ENCODE measurements around the gene HSF4.

The HSF4 gene

DNA sequence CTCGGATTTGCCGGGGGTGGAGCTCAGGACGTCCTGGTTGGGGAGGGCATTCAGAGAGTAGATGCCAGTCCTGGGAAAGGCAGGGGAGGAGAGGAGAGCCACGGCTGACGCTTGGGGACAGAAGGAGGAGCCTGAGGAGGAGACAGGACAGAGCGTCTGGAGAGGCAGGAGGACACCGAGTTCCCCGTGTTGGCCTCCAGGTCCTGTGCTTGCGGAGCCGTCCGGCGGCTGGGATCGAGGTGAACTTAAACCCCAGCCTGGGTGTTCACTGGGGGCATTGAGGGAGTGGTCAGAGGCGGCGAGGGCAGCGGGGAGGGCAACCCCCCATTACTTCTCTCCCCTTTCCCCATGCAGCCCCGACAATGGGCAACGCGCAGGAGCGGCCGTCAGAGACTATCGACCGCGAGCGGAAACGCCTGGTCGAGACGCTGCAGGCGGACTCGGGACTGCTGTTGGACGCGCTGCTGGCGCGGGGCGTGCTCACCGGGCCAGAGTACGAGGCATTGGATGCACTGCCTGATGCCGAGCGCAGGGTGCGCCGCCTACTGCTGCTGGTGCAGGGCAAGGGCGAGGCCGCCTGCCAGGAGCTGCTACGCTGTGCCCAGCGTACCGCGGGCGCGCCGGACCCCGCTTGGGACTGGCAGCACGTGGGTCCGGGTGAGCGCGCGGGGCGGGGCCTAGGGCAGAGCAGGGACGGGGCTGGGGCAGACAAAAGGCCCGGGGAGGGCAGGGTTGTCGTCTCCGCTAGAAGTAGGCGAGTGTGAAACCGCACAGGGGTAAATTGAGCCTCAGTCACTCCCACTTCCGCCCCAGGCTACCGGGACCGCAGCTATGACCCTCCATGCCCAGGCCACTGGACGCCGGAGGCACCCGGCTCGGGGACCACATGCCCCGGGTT, 9.5 kb downstream of the HSF4 start (continued):
- TF ChIP-seq ZBTB26 (tag by site-specific recombination; optimal IDR thresholded peaks at IDR 0.05): peak; percentile 97
- no peak for TF ChIP-seq ZNF404 (tag by site-specific recombination; IDR thresholded peaks at IDR 0.05)
- peak; percentile 57 for TF ChIP-seq KLF1 (tag by site-specific recombination; IDR thresholded peaks at IDR 0.05)
- TF ChIP-seq ZFP3 (tag by site-specific recombination; IDR thresholded peaks at IDR 0.05; ENCODE audit: low read depth): no peak
- TF ChIP-seq ZBTB17 (tag by site-specific recombination; IDR thresholded peaks at IDR 0.05): peak; percentile 91
- TF ChIP-seq ZNF549 (tag by site-specific recombination; IDR thresholded peaks at IDR 0.05): peak; percentile 83
- TF ChIP-seq ZNF132 (tag by site-specific recombination; IDR thresholded peaks at IDR 0.05; ENCODE audit: borderline replicate concordance): no peak
- TF ChIP-seq ZNF747 (tag by site-specific recombination; IDR thresholded peaks at IDR 0.05): no peak
- no peak for TF ChIP-seq HOXD13 (CRISPR knock-in tag; IDR thresholded peaks at IDR 0.05; ENCODE audit: borderline replicate concordance)
- TF ChIP-seq, protein P1, sequence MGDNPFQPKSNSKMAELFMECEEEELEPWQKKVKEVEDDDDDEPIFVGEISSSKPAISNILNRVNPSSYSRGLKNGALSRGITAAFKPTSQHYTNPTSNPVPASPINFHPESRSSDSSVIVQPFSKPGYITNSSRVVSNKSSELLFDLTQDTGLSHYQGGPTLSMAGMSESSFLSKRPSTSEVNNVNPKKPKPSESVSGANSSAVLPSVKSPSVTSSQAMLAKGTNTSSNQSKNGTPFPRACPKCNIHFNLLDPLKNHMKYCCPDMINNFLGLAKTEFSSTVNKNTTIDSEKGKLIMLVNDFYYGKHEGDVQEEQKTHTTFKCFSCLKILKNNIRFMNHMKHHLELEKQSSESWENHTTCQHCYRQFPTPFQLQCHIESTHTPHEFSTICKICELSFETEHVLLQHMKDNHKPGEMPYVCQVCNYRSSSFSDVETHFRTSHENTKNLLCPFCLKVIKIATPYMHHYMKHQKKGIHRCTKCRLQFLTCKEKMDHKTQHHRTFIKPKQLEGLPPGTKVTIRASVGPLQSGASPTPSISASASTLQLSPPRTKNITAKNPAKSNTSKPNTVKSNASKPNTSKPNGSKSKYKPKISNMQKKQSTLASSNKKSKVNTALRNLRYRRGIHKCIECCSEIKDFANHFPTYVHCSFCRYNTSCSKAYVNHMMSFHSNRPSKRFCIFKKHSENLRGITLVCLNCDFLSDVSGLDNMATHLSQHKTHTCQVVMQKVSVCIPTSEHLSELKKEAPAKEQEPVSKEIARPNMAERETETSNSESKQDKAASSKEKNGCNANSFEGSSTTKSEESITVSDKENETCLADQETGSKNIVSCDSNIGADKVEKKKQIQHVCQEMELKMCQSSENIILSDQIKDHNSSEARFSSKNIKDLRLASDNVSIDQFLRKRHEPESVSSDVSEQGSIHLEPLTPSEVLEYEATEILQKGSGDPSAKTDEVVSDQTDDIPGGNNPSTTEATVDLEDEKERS (tag by site-specific recombination; IDR thresholded peaks at IDR 0.05): no peak
- TF ChIP-seq BCL11B (tag by site-specific recombination; IDR thresholded peaks at IDR 0.05; ENCODE audit: low read depth): no peak
- TF ChIP-seq, protein P2, sequence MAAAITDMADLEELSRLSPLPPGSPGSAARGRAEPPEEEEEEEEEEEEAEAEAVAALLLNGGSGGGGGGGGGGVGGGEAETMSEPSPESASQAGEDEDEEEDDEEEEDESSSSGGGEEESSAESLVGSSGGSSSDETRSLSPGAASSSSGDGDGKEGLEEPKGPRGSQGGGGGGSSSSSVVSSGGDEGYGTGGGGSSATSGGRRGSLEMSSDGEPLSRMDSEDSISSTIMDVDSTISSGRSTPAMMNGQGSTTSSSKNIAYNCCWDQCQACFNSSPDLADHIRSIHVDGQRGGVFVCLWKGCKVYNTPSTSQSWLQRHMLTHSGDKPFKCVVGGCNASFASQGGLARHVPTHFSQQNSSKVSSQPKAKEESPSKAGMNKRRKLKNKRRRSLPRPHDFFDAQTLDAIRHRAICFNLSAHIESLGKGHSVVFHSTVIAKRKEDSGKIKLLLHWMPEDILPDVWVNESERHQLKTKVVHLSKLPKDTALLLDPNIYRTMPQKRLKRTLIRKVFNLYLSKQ (tag by site-specific recombination; IDR thresholded peaks at IDR 0.05; ENCODE audit: borderline replicate concordance): no peak
- TF ChIP-seq ZNF426 (tag by site-specific recombination; IDR thresholded peaks at IDR 0.05): no peak
- TF ChIP-seq ZNF518A (tag by site-specific recombination; conservative IDR thresholded peaks at IDR 0.05; ENCODE audit: low read depth): no peak
- TF ChIP-seq KLF10 (tag by site-specific recombination; IDR thresholded peaks at IDR 0.05): no peak
- TF ChIP-seq ZNF433 (tag by site-specific recombination; IDR thresholded peaks at IDR 0.05; ENCODE audit: low read depth): no peak
- no peak for TF ChIP-seq ZBTB1 (tag by site-specific recombination; IDR thresholded peaks at IDR 0.05)
- TF ChIP-seq CTCF (tag by site-specific recombination; IDR thresholded peaks at IDR 0.05): peak; percentile 88
- TF ChIP-seq ZSCAN4 (tag by site-specific recombination; IDR thresholded peaks at IDR 0.05): no peak
- TF ChIP-seq, protein P3, sequence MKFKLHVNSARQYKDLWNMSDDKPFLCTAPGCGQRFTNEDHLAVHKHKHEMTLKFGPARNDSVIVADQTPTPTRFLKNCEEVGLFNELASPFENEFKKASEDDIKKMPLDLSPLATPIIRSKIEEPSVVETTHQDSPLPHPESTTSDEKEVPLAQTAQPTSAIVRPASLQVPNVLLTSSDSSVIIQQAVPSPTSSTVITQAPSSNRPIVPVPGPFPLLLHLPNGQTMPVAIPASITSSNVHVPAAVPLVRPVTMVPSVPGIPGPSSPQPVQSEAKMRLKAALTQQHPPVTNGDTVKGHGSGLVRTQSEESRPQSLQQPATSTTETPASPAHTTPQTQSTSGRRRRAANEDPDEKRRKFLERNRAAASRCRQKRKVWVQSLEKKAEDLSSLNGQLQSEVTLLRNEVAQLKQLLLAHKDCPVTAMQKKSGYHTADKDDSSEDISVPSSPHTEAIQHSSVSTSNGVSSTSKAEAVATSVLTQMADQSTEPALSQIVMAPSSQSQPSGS (tag by site-specific recombination; IDR thresholded peaks at IDR 0.05; ENCODE audit: low read depth): no peak
- TF ChIP-seq ZNF26 (tag by site-specific recombination; IDR thresholded peaks at IDR 0.05): no peak
